ENCODE measurements around the gene INSYN2B. TPM values are rescaled to one million over a fixed set of nuclear protein-coding genes. Genes with fewer than 3 reads are reported as not detected.

Gene INSYN2B
- total and polyA plus RNA-seq, 2 of the 4 experiments (the other 2 are of a cell fraction), result 9.1 to 33.5 TPM

Small RNA genes lying within 50 kb of the gene (microRNA-seq; reads per million reads assigned to microRNA genes)
- 0 reads per million in 2 experiments for gene MIR378E (ENCODE audit: insufficient read depth in 1 of 2, insufficient read length in 1 of 2, unreplicated experiment in 1 of 2)

Small RNA genes lying within 50 kb of the gene (small RNA-seq; reads per million reads assigned to genes)
- gene MIR378E, result 0 reads per million in 5 experiments

Other genes starting within 250 kb of the INSYN2B start
- gene FOXI1, start 125.4 kb upstream of the INSYN2B start, total RNA-seq (2012; rRNA removed), result not detected in 2 replicates
- gene FOXI1, start 125.4 kb upstream of the INSYN2B start, polyA plus RNA-seq (2012; rRNA removed), result not detected in 2 replicates